Activated CD4-positive, alpha-beta memory T cell treated with anti-CD3 and anti-CD28 coated beads, Interleukin-2, amount 10 ng/mL, durations not matched to agents 7 days and 5 days (primary cell): ENCODE measurements around the gene FTCD. TPM values are rescaled to one million over a fixed set of nuclear protein-coding genes. Genes with fewer than 3 reads are reported as not detected.
A peak's percentile ranks its signal among the peaks of the same experiment; 100 is the strongest.

Experiments used
- CTCF ChIA-PET: fragments of 350-600 bp; sonication (Branson Sonifier 250); formaldehyde crosslinking; loops from one replicate; lab custom pipeline; 2021; ENCODE audit warnings: antibody characterized with exemption, inconsistent platforms; lab: Charles Lee
- POLR2A ChIA-PET: fragments of 350-600 bp; sonication (Branson Sonifier 250); formaldehyde crosslinking; loops from one replicate; lab custom pipeline; 2021; ENCODE audit warnings: antibody characterized with exemption; lab: Charles Lee
- DNase-seq: peaks from one replicate; pipeline ENCODE4 v3.0.0-alpha.2; 2020
- H3K27ac Mint-ChIP-seq: one replicate; pipeline ENCODE4 v1.8.0; 2021; ENCODE audit warnings: mild to moderate bottlenecking, mixed read lengths
- H3K27me3 Mint-ChIP-seq: one replicate; pipeline ENCODE4 v1.8.0; 2021; ENCODE audit warnings: mixed read lengths
- H3K36me3 Mint-ChIP-seq: one replicate; pipeline ENCODE4 v1.8.0; 2021; ENCODE audit warnings: low read depth, mixed read lengths
- H3K4me1 Mint-ChIP-seq: one replicate; pipeline ENCODE4 v1.8.0; 2021; ENCODE audit warnings: mixed read lengths
- H3K4me3 Mint-ChIP-seq: one replicate; pipeline ENCODE4 v1.8.0; 2021; ENCODE audit warnings: mild to moderate bottlenecking, mixed read lengths
- H3K9me3 Mint-ChIP-seq: one replicate; pipeline ENCODE4 v1.8.0; 2021; ENCODE audit warnings: mixed read lengths
- total RNA-seq, 2 experiments: library from RNA; stranded (reverse); gene quantifications; one replicate each; pipeline ENCODE4 v1.2.3, GENCODE V29; 2021

Gene FTCD
- total RNA-seq, 2 experiments from 2014 or later: 0.18 TPM; not detected in 1

GRCh38 chr21:46191686-46192575 lies 36.6 kb upstream of the FTCD start:
- CTCF ChIA-PET: no interaction called here
- Mint-ChIP-seq H3K27me3 (no peaks in the 10 kb centered on the region), H3K4me1 (no peaks in the 10 kb centered on the region), H3K4me3 (no peak overlapping the region), H3K27ac (no peak overlapping the region), H3K9me3 (peaks cover 4% of the 10 kb centered on the region), H3K36me3 (peaks cover 20% of the 10 kb centered on the region)
- no peak for DNase-seq
- POLR2A ChIA-PET: no interaction called here

- H3K4me1 Mint-ChIP-seq: no peaks in the 10 kb centered on the region
- ChIA-PET POLR2A (no interaction called here), CTCF (no interaction called here)
- H3K27ac Mint-ChIP-seq: no peak overlapping the region
- peaks cover 4% of the 10 kb centered on the region for H3K9me3 Mint-ChIP-seq
- no peak for DNase-seq
- H3K36me3 Mint-ChIP-seq: peaks cover 18% of the 10 kb centered on the region
- H3K27me3 Mint-ChIP-seq: no peaks in the 10 kb centered on the region
- no peak overlapping the region for H3K4me3 Mint-ChIP-seq
Measured at GRCh38 chr21:46191257-46191685, 35.9 kb upstream of the FTCD start.

- POLR2A ChIA-PET: no interaction called here
Measured at GRCh38 chr21:46190491-46191131, 35.2 kb upstream of the FTCD start.

GRCh38 chr21:46189959-46190490 lies 34.6 kb upstream of the FTCD start:
- CTCF ChIA-PET: no interaction called here
- Mint-ChIP-seq H3K27ac (no peak overlapping the region), H3K36me3 (peaks cover 13% of the 10 kb centered on the region), H3K9me3 (peaks cover 4% of the 10 kb centered on the region), H3K27me3 (peaks cover 3% of the 10 kb centered on the region), H3K4me1 (peaks cover 6% of the 10 kb centered on the region), H3K4me3 (no peak overlapping the region)
- no peak for DNase-seq
- POLR2A ChIA-PET: no interaction called here

More at GRCh38 chr21:46190491-46191131, 35.2 kb upstream of the FTCD start:
- Mint-ChIP-seq H3K9me3 (peaks cover 4% of the 10 kb centered on the region), H3K36me3 (peaks cover 15% of the 10 kb centered on the region), H3K27me3 (peaks cover under 1% of the 10 kb centered on the region), H3K4me1 (peaks cover 1% of the 10 kb centered on the region), H3K27ac (no peak overlapping the region), H3K4me3 (no peak overlapping the region)
- DNase-seq: no peak
- CTCF ChIA-PET: no interaction called here

- peaks cover 4% of the 10 kb centered on the region for H3K27me3 Mint-ChIP-seq
- no peak for DNase-seq
- ChIA-PET POLR2A (no interaction called here), CTCF (no interaction called here)
- peaks cover 12% of the 10 kb centered on the region for H3K36me3 Mint-ChIP-seq
- peaks cover 4% of the 10 kb centered on the region for H3K9me3 Mint-ChIP-seq
- no peak overlapping the region for H3K27ac Mint-ChIP-seq
- peaks cover 9% of the 10 kb centered on the region for H3K4me1 Mint-ChIP-seq
- H3K4me3 Mint-ChIP-seq: no peak overlapping the region
Measured at GRCh38 chr21:46189213-46189958, 34.0 kb upstream of the FTCD start.

GRCh38 chr21:46188226-46189212 lies 33.1 kb upstream of the FTCD start:
- DNase-seq: no peak
- peaks cover 3% of the 10 kb centered on the region for H3K36me3 Mint-ChIP-seq
- H3K27me3 Mint-ChIP-seq: peaks cover 4% of the 10 kb centered on the region
- POLR2A ChIA-PET: no interaction called here
- H3K27ac Mint-ChIP-seq: no peak overlapping the region
- peaks cover 13% of the 10 kb centered on the region for H3K4me1 Mint-ChIP-seq
- no peak overlapping the region for H3K4me3 Mint-ChIP-seq
- CTCF ChIA-PET: no interaction called here
- peaks cover under 1% of the 10 kb centered on the region for H3K9me3 Mint-ChIP-seq

- Mint-ChIP-seq H3K4me3 (no peak overlapping the region), H3K27ac (no peak overlapping the region), H3K4me1 (peaks cover 14% of the 10 kb centered on the region), H3K9me3 (no peaks in the 10 kb centered on the region), H3K36me3 (no peaks in the 10 kb centered on the region), H3K27me3 (peaks cover 4% of the 10 kb centered on the region)
- ChIA-PET POLR2A (no interaction called here), CTCF (no interaction called here)
- no peak for DNase-seq
Measured at GRCh38 chr21:46187814-46188213, 32.4 kb upstream of the FTCD start.

- peaks cover 4% of the 10 kb centered on the region for H3K27me3 Mint-ChIP-seq
- CTCF ChIA-PET: no interaction called here
- H3K27ac Mint-ChIP-seq: no peak overlapping the region
- H3K4me1 Mint-ChIP-seq: peaks cover 14% of the 10 kb centered on the region
- H3K9me3 Mint-ChIP-seq: no peaks in the 10 kb centered on the region
- DNase-seq: no peak
- H3K36me3 Mint-ChIP-seq: no peaks in the 10 kb centered on the region
- POLR2A ChIA-PET: no interaction called here
- no peak overlapping the region for H3K4me3 Mint-ChIP-seq
Measured at GRCh38 chr21:46187261-46187660, 31.9 kb upstream of the FTCD start.

- Mint-ChIP-seq H3K27me3 (peaks cover 4% of the 10 kb centered on the region), H3K36me3 (no peaks in the 10 kb centered on the region), H3K27ac (no peak overlapping the region), H3K4me1 (peaks cover 14% of the 10 kb centered on the region), H3K9me3 (no peaks in the 10 kb centered on the region), H3K4me3 (peak overlapping the region; percentile 10)
- ChIA-PET POLR2A (no interaction called here), CTCF (no interaction called here)
- DNase-seq: no peak
Measured at GRCh38 chr21:46185716-46186115, 30.3 kb upstream of the FTCD start.

GRCh38 chr21:46184625-46185555 lies 29.5 kb upstream of the FTCD start:
- Mint-ChIP-seq H3K4me3 (peak overlapping the region; percentile 72), H3K27me3 (peaks cover 4% of the 10 kb centered on the region), H3K4me1 (peaks cover 14% of the 10 kb centered on the region), H3K9me3 (no peaks in the 10 kb centered on the region), H3K36me3 (no peaks in the 10 kb centered on the region), H3K27ac (peak overlapping the region; percentile 71)
- CTCF ChIA-PET: no interaction called here
- POLR2A ChIA-PET: no interaction called here
- DNase-seq: peak; percentile 66

- Mint-ChIP-seq H3K4me3 (peak within 1 kb of the TSS; percentile 72), H3K27ac (peak within 1 kb of the TSS; percentile 71), H3K36me3 (no peaks in the 10 kb centered on the region), H3K27me3 (peaks cover 4% of the 10 kb centered on the region), H3K4me1 (peaks cover 14% of the 10 kb centered on the region), H3K9me3 (no peaks in the 10 kb centered on the region)
- ChIA-PET POLR2A (no interaction called here), CTCF (no interaction called here)
- peak; percentile 50 for DNase-seq
Measured at GRCh38 chr21:46183910-46184624, 28.7 kb upstream of the FTCD start, which contains the start of gene SPATC1L. SPATC1L (minus strand) TSS chr21:46184459; CDS start chr21:46182816, 1,643 bp downstream.
